LHCN-M2 (cell line): Measurements from ENCODE around the gene PCDHA13. TPM values are rescaled to one million over a fixed set of nuclear protein-coding genes. Genes with fewer than 3 reads are reported as not detected.
A peak's percentile ranks its signal among the peaks of the same experiment; 100 is the strongest.
"Not testable (repeated sequence)": the region's sequence is repeated elsewhere in the genome, so short reads cannot be mapped to it uniquely, and the experiment has no call there.

Experiments used
- DNase-seq: peaks from one replicate; pipeline ENCODE4 v3.0.0-alpha.2; 2012; ENCODE audit warnings: low read depth
- polyA plus RNA-seq: library from polyadenylated mRNA; unstranded; fragments of >200 nt; gene quantifications from one replicate; pipeline ENCODE4 v1.2.1, GENCODE V29; 2012; ENCODE audit warnings: missing spikeins
- total RNA-seq: library from RNA; depleted of rRNA; stranded (reverse); fragments of >200 nt; gene quantifications from 2 replicates; pipeline ENCODE4 v1.2.3, GENCODE V29; 2014; rRNA removed

PCDHA13 gene
- total RNA-seq: not detected in 2 replicates
- polyA plus RNA-seq: not detected

- no peak for DNase-seq
These were observed at the start of gene PCDHA13 for GRCh38 chr5:140881889-140882590. TSS of gene PCDHA13 (plus strand) at chr5:140882124. CDS start at chr5:140882269, 145 bp downstream.

DNA sequence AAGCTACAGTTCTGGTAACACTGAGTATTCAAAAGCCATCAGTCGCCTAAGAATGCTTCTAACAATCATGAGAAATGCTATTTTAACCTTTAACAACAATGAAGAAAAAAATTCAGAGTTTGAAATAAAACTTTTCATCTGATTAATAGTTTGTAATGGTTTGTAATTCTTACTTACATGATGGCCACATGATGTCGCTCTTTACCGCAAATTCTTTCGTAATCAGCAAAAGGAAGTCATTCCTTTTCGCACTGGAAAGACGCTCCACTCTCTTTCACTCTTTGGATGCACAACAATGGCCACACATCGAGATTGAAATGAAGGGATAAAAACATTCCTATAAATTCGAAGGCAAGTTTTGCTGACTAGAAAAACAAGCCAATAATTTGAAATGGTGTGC, 47.9 kb upstream of the PCDHA13 start, which contains the start of gene PCDHA7:
Gene PCDHA7, plus strand, starts transcription at position 277 of the 400 bp plus-strand sequence. Its CDS starts 115 bp downstream, at position 392.
- peak; percentile 21 for DNase-seq

GRCh38 chr5:140834439-140835008, 47.4 kb upstream of the PCDHA13 start:
- not testable (repeated sequence) for DNase-seq

DNA sequence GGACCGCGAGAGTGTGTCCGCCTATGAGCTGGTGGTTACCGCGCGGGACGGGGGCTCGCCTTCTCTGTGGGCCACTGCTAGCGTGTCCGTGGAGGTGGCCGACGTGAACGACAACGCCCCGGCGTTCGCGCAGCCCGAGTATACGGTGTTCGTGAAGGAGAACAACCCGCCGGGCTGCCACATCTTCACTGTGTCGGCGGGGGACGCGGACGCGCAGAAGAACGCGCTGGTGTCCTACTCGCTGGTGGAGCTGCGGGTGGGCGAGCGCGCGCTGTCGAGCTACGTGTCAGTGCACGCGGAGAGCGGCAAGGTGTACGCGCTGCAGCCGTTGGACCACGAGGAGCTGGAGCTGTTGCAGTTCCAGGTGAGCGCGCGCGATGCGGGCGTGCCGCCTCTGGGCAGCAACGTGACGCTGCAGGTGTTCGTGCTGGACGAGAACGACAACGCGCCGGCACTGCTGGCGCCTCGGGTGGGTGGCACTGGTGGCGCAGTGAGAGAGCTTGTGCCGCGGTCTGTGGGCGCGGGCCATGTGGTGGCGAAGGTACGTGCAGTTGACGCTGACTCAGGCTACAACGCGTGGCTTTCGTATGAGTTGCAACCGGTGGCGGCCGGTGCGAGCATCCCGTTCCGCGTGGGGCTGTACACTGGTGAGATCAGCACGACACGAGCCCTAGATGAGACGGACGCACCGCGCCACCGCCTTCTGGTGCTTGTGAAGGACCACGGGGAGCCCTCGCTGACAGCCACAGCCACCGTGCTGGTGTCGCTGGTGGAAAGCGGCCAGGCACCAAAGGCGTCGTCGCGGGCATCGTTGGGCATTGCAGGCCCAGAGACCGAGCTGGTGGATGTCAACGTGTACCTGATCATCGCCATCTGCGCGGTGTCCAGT, 46.1 kb upstream of the PCDHA13 start:
- no peak for DNase-seq

GRCh38 chr5:140840978-140841962, 40.7 kb upstream of the PCDHA13 start, which contains the start of gene PCDHA8:
TSS of gene PCDHA8 (plus strand) at chr5:140841187. CDS start at chr5:140841322, 135 bp downstream.
- DNase-seq: no peak

GRCh38 chr5:140842798-140843733, 38.9 kb upstream of the PCDHA13 start:
- no peak for DNase-seq

- DNase-seq: peak; percentile 20
These were observed 33.5 kb upstream of the PCDHA13 start, which contains the start of gene PCDHA9 for GRCh38 chr5:140848139-140849102. TSS of gene PCDHA9 (plus strand) at chr5:140848382. CDS start at chr5:140848496, 114 bp downstream.

GRCh38 chr5:140849831-140850634, 31.9 kb upstream of the PCDHA13 start:
- DNase-seq: not testable (repeated sequence)

DNA sequence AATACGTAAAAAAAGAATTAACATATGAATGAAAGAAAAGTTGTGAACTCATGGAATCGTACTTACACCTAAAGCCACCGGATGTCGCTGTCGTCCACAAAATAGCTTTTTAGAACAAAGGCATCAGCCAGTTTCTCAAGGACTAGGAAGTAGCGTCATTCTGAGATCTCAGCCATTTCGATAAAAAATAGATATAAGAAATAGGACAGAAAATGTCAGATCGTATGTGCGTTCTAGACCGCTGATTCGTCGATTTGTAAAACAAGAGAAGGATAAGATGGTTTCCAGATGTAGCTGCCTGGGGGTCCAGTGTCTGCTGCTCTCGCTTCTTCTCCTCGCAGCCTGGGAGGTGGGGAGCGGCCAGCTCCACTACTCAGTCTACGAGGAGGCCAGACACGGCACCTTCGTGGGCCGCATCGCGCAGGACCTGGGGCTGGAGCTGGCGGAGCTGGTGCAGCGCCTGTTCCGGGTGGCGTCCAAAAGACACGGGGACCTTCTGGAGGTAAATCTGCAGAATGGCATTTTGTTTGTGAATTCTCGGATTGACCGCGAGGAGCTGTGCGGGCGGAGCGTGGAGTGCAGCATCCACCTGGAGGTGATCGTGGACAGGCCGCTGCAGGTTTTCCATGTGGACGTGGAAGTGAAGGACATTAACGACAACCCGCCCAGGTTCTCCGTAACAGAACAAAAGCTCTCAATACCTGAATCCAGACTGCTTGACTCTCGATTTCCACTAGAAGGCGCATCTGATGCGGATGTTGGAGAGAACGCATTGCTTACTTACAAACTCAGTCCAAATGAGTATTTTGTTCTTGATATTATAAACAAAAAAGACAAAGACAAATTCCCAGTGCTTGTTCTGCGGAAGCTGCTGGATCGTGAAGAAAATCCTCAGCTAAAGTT, 25.9 kb upstream of the PCDHA13 start, which contains the start of gene PCDHA10:
Gene PCDHA10, plus strand, starts transcription at position 126 of the 903 bp plus-strand sequence. Its CDS starts 152 bp downstream, at position 278.
- DNase-seq: peak; percentile 11

DNA sequence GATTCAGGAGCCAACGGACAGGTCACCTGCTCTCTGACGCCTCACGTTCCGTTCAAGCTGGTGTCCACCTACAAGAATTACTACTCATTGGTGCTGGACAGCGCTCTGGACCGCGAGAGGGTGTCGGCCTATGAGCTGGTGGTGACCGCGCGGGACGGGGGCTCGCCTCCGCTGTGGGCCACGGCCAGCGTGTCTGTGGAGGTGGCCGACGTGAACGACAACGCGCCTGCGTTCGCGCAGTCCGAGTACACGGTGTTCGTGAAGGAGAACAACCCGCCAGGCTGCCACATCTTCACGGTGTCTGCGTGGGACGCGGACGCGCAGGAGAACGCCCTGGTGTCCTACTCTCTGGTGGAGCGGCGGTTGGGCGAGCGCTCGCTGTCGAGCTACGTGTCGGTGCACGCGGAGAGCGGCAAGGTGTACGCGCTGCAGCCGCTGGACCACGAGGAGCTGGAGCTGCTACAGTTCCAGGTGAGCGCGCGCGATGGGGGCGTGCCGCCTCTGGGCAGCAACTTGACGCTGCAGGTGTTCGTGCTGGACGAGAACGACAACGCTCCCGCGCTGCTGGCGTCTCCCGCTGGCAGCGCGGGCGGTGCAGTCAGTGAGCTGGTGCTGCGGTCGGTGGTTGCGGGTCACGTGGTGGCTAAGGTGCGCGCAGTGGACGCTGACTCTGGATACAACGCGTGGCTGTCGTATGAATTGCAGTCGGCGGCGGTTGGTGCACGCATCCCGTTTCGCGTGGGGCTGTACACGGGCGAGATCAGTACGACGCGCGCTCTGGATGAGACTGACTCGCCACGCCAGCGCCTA, 24.5 kb upstream of the PCDHA13 start:
- no peak for DNase-seq

DNA sequence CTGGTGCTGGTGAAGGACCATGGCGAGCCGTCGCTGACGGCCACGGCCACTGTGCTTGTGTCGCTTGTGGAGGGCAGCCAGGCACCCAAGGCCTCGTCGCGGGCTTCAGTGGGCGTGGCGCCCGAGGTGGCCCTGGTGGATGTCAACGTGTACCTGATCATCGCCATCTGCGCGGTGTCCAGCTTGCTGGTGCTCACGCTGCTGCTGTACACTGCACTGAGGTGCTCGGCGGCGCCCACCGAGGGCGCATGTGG, 24.0 kb upstream of the PCDHA13 start:
- no peak for DNase-seq

DNA sequence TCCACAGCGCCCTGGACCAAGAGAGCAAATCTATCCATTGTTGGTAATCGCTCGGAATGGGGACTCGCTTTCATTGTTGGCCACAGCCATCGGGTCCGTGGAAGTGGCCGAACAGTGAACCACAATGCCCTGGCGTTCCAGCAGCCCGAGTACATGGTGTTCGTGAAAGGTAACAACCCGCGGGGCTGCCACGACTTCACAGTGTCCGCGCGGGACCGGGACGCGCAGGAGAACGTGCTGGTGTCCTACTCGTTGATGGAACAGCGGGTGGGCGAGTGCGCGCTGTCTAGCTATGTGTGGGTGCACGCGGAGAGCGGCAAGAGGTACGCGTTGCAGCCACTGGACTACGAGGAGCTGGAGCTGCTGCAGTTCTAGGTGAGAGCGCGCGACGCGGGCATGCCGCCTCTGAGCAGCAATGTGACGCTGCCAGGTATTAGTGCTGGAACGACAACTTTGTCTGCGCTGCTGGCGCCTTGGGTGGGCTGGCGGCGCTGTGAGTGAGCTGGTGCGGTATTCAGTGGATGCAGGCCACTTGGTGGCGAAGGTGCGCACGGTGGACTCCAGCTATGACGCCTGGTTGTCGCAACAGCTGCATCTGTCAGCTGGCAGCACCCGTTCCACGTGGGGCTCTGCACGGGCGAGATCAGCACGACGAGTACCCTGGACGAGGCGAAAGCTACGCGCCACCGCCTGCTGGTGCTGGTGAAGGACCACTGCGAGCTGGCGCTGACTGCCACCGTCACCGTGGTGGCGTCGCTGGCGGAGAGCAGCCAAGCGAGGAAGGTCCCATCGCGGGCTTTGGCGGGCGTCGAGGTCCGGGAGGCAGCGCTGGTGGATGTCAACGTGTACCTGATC, 19.3 kb upstream of the PCDHA13 start:
- no peak for DNase-seq

DNA sequence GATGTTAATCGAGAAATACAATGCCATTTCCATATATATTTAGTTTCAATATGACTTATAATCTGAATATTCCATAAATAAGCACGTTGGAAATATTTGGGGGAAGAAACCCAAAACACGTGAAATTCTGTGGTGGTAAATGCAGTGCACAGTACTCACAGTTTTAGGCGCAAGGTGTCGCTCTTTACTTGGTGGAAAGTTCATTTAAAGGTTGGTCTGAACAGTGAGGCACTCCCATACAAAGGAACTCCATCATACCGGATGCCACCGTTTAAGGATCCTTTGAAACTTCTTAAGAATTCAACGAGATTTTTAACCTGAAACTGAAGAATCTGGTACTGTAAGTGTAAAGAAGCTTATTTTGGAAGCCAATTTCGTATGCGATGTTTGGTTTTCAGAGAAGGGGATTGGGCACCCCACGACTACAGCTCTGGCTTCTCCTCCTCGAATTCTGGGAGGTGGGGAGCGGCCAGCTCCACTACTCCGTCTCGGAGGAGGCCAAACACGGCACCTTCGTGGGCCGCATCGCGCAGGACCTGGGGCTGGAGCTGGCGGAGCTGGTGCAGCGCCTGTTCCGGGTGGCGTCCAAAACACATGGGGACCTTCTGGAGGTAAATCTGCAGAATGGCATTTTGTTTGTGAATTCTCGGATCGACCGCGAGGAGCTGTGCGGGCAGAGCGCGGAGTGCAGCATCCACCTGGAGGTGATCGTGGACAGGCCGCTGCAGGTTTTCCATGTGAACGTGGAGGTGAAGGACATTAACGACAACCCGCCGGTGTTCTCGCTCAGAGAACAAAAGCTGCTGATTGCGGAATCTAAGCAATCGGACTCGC, 13.0 kb upstream of the PCDHA13 start, which contains the start of gene PCDHA11:
Gene PCDHA11, plus strand, starts transcription at position 237 of the 834 bp plus-strand sequence. Its CDS starts 147 bp downstream, at position 384.
- DNase-seq: peak; percentile 2

DNA sequence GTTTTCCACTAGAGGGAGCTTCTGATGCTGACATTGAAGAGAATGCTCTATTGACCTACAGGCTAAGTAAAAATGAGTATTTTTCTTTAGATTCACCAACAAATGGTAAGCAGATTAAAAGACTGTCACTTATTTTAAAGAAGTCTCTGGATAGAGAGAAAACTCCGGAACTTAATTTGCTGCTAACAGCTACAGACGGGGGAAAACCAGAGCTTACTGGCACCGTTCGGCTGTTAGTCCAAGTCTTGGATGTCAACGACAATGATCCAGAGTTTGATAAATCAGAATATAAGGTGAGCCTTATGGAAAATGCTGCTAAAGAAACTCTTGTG, 12.4 kb upstream of the PCDHA13 start:
- DNase-seq: no peak
